C4-2B (cell line): ENCODE measurements around the gene CITED1.

Experiments used
- H3K27ac ChIP-seq: fragments of 450-650 bp; 2 replicates; pipeline ENCODE4 v1.5.1; 2017
- CTCF ChIP-seq: fragments of 450-650 bp; conservative IDR thresholded peaks from 2 replicates; pipeline ENCODE4 v1.5.1; 2017; ENCODE audit warnings: mild to moderate bottlenecking
- ZFX ChIP-seq: fragments of 450-650 bp; IDR thresholded peaks from 2 replicates; pipeline ENCODE4 v1.6.1; 2017

CITED1 gene

GRCh38 chrX:72308209-72308565 is 2.5 kb upstream of the CITED1 start:
- TF ChIP-seq CTCF = no peak
- no peak for TF ChIP-seq ZFX
- no peak overlapping the region for H3K27ac ChIP-seq

- TF ChIP-seq ZFX = no peak
- no peak for TF ChIP-seq CTCF
- H3K27ac ChIP-seq = no peak overlapping the region; the same call in 1 of the 2 replicates
Measured at GRCh38 chrX:72307646-72308051, 1.9 kb upstream of the CITED1 start.

GRCh38 chrX:72306851-72307645 is 1.3 kb upstream of the CITED1 start:
- H3K27ac ChIP-seq = peak overlapping the region; percentile 19; the same call in 1 of the 2 replicates
- TF ChIP-seq ZFX (no peak), CTCF (no peak)

- H3K27ac ChIP-seq = peak overlapping the region; percentile 19; the same call in 1 of the 2 replicates
Measured at GRCh38 chrX:72306085-72306801, 529 bp upstream of the CITED1 start.

GRCh38 chrX:72304877-72305276 is 837 bp downstream of the CITED1 start:
- TF ChIP-seq ZFX = no peak
- TF ChIP-seq CTCF = no peak
- H3K27ac ChIP-seq = no peak overlapping the region

More at GRCh38 chrX:72306085-72306801, 529 bp upstream of the CITED1 start:
- TF ChIP-seq CTCF = 0 out of 2 replicates have a peak, but pooled peaks have one; percentile 4
- TF ChIP-seq ZFX = no peak

- no peak for TF ChIP-seq CTCF
- TF ChIP-seq ZFX = no peak
- H3K27ac ChIP-seq = no peak overlapping the region
Measured at GRCh38 chrX:72301781-72302180, 3.9 kb downstream of the CITED1 start.
